ENCODE measurements around the gene GIPC3.

GIPC3 gene

DNA sequence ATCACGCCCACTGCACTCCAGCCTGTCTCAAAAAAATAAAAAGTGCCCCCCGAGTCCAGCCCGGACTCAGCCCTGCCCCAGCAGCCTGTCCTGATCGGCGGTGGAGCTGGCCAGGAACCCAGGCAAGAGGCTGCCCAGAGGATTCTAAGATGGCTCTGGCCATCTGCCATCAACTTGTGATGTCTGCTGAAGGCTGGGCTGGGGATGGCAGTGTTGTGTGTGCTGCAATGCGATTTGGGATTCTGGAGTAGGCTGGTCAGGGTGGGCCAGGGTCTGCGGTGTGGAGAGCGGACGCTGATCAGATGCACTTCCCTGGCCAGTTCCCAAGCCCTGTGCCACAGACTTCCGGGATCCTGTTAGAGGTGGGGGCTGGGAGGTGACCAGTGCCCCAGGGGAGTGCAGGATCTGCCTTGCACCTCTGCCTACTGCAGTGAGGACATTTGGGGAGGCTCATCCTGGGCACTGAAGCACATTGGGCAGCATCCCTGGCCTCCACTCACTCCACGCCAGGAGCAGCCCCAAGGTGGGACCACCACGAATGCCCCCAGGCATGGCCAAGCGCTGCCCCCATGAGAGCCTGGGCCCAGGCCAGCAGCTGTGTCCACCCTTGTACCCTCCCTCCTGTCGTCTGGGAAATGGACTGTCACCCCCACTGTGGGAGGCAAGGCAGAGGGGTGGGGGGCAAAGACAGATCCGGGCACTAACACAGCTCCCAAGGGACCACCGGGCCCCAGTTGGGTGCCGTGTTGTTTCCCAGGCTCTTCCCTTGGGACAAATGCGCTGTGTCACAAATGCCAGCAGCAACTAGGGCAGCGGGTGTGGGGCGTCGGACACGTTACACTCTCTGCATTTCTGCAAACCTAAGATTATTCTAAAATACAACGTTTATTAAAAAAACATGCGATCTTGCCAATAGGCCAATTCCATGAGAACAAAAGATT, 24.8 kb downstream of the GIPC3 start:
- peaks cover 72% of the 10 kb centered on the region for H3K4me1 ChIP-seq
- peak overlapping the region; percentile 12; the same call in 1 of the 2 replicates for H3K4me3 ChIP-seq
- TF ChIP-seq Cebpa-rat (IDR thresholded peaks at IDR 0.05), result no peak

GRCh38 chr19:3610745-3611717, 25.8 kb downstream of the GIPC3 start:
- Histone ChIP-seq H3K9ac (peak overlapping the region; percentile 48), H3K4me3 (peak overlapping the region; percentile 12; the same call in 1 of the 2 replicates), H3K27me3 (peaks cover 15% of the 10 kb centered on the region), H3K27ac (peak overlapping the region; percentile 81), H4K20me1 (peaks cover 20% of the 10 kb centered on the region; the same call in 1 of the 2 replicates), H3K4me1 (peaks cover 62% of the 10 kb centered on the region), H3K4me2 (peak overlapping the region; percentile 96), H3K9me3 (no peaks in the 10 kb centered on the region), H3K36me3 (peaks cover 51% of the 10 kb centered on the region)
- TF ChIP-seq Cebpa-rat (IDR thresholded peaks at IDR 0.05), result no peak

More for the DNA sequence above, 24.8 kb downstream of the GIPC3 start:
- Histone ChIP-seq H4K20me1 (peaks cover 22% of the 10 kb centered on the region; the same call in 1 of the 2 replicates), H3K27ac (peak overlapping the region; percentile 81), H3K4me2 (peak overlapping the region; percentile 96), H3K36me3 (peaks cover 42% of the 10 kb centered on the region), H3K9ac (peak overlapping the region; percentile 48), H3K9me3 (no peaks in the 10 kb centered on the region), H3K27me3 (peaks cover 23% of the 10 kb centered on the region)

- Histone ChIP-seq H4K20me1 (peaks cover 18% of the 10 kb centered on the region; the same call in 1 of the 2 replicates), H3K9ac (no peak overlapping the region), H3K27me3 (peaks cover 6% of the 10 kb centered on the region), H3K27ac (no peak overlapping the region), H3K36me3 (peaks cover 52% of the 10 kb centered on the region), H3K4me1 (peaks cover 59% of the 10 kb centered on the region), H3K4me2 (no peak overlapping the region), H3K9me3 (no peaks in the 10 kb centered on the region), H3K4me3 (no peak overlapping the region)
- TF ChIP-seq Cebpa-rat (IDR thresholded peaks at IDR 0.05), result no peak
Measured at GRCh38 chr19:3611841-3612240, 26.6 kb downstream of the GIPC3 start.

DNA sequence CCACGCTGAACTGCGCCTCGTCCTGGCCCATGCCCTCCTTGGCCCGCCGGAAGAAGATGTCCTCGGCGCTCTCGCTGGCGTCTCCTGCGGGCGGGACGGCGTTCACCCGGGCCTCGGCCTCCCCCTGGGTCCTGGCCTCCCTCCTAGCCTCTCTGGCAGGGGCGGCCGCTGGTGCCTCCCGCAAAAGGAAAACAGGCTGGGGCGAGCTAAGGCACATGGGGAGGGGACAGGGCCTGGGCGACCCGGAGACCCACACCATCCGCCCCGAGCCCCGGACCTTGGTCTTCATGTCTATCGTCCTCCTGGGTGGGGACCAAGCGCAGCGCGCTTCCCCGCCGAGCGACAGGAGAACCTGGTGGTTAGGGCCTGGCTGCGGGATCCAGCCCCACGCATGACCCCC, 27.1 kb downstream of the GIPC3 start:
- no peak overlapping the region for H3K4me3 ChIP-seq
- no peaks in the 10 kb centered on the region for H3K9me3 ChIP-seq
- no peak overlapping the region for H3K4me2 ChIP-seq
- H4K20me1 ChIP-seq, result peaks cover 18% of the 10 kb centered on the region; the same call in 1 of the 2 replicates
- peaks cover 2% of the 10 kb centered on the region for H3K27me3 ChIP-seq
- H3K4me1 ChIP-seq, result peaks cover 59% of the 10 kb centered on the region
- no peak overlapping the region for H3K9ac ChIP-seq
- TF ChIP-seq Cebpa-rat (IDR thresholded peaks at IDR 0.05), result no peak
- H3K36me3 ChIP-seq, result peaks cover 52% of the 10 kb centered on the region
- no peak overlapping the region for H3K27ac ChIP-seq

DNA sequence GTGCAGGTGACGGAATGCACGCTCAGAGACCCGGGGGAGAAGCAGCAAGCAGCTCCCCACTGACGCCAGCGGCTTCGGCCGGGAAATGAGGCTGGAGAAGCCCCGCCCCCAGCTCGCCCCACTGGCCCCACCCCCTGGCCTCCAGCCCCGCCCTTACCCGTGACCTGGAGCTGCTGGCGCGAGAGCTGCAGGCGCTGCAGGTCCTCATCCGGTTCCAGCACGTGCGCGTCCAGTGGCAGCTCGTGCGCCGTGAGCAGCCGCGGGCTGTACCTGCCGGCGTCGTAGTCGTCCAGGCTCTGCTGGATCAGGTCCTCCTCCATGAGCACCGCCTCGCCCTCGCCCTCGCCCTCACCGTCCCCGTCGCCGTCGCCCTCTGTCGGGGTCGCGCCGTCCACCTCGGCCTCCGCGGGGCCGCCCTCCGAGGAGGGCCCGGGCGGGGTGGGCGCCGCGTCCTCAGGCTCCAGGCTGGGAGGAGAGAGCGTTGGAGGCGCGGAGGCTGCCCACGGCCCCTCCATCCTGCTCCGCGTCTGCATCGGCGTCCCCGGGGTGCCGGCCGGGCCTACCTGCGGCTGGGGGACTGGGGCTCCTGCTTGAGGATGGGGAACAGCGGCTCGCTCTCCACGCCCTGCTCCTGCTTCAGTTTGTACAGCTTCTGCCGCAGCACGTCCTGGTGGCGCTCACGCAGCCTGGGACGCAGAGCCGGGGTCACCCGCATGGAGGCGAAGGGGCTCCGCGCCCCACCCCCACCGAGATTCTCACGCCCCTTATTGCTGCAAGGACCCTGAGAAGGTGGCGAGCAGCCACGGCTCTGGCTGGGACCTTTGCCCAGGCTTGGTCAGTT, 27.8 kb downstream of the GIPC3 start:
- Histone ChIP-seq H3K27me3 (no peaks in the 10 kb centered on the region), H3K4me2 (no peak overlapping the region), H4K20me1 (peaks cover 24% of the 10 kb centered on the region), H3K9ac (no peak overlapping the region), H3K9me3 (no peaks in the 10 kb centered on the region), H3K4me3 (no peak overlapping the region), H3K36me3 (peaks cover 52% of the 10 kb centered on the region), H3K27ac (no peak overlapping the region), H3K4me1 (peaks cover 59% of the 10 kb centered on the region)
- no peak for TF ChIP-seq Cebpa-rat (IDR thresholded peaks at IDR 0.05)

- TF ChIP-seq Cebpa-rat (IDR thresholded peaks at IDR 0.05), result no peak
- Histone ChIP-seq H4K20me1 (peaks cover 32% of the 10 kb centered on the region), H3K9me3 (no peaks in the 10 kb centered on the region), H3K4me2 (no peak overlapping the region), H3K9ac (no peak overlapping the region), H3K27me3 (no peaks in the 10 kb centered on the region), H3K36me3 (peaks cover 53% of the 10 kb centered on the region), H3K4me3 (no peak overlapping the region), H3K4me1 (peaks cover 59% of the 10 kb centered on the region), H3K27ac (no peak overlapping the region)
Measured at GRCh38 chr19:3613818-3614661, 28.8 kb downstream of the GIPC3 start.

DNA sequence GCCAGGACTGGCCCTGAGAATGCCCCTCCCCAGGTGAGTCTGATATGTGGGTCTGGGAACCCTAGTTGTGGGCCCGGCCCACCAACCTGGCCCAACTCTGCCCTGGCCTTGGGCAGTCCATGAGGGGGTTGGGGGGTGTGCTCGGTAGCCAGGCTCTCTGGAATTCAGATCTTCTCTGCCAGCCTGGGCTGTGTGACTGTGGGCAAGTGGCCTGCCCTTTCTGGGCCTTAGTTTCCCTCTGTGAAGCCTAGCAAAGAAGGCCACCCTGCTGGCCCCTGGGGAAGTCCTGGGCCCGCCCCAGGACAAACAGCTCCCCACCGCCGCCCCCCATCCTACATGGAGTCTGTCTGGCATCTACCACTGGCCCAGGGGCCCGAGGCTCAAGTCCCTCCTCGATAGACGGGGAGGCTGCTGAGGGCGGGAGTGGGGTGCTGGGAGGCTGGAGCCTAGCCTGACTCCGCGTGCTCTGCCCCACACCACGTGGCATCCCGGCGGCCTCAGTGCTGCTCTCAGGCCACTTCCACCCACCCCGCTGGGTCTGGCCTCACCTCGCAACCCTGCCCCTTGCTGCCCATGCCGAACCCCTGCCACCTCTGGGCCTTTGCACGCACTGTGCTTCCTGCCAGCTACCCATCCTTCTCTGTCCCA, 29.7 kb downstream of the GIPC3 start:
- H3K4me2 ChIP-seq, result no peak overlapping the region
- H3K4me3 ChIP-seq, result no peak overlapping the region
- no peak for TF ChIP-seq Cebpa-rat (IDR thresholded peaks at IDR 0.05)
- H3K36me3 ChIP-seq, result peaks cover 63% of the 10 kb centered on the region
- H3K9ac ChIP-seq, result no peak overlapping the region
- H3K27ac ChIP-seq, result no peak overlapping the region
- H3K9me3 ChIP-seq, result no peaks in the 10 kb centered on the region
- no peaks in the 10 kb centered on the region for H3K27me3 ChIP-seq
- H4K20me1 ChIP-seq, result peaks cover 37% of the 10 kb centered on the region
- H3K4me1 ChIP-seq, result peaks cover 59% of the 10 kb centered on the region

All from BLaER1 (cell line).